OCI-LY7 (cell line): ENCODE results near the gene RPS6KA2. TPM values are rescaled to one million over a fixed set of nuclear protein-coding genes. Genes with fewer than 3 reads are reported as not detected.

Experiments
- BruUV-seq: library from RNA; stranded (reverse); fragments of 400-500 nt; replicated peaks from 2 replicates; lab custom pipeline; 2021; lab: Mats Ljungman, UMichigan
- CTCF ChIA-PET: fragments of 300-600 bp; sonication (Branson Sonifier 250); formaldehyde crosslinking; loops from one replicate; lab custom pipeline; 2022; ENCODE audit warnings: antibody characterized with exemption; ENCODE audit not compliant: unreplicated experiment; lab: Charles Lee
- POLR2A ChIA-PET: fragments of 300-600 bp; sonication (Branson Sonifier 250); formaldehyde crosslinking; loops from one replicate; lab custom pipeline; 2022; ENCODE audit warnings: antibody characterized with exemption; lab: Charles Lee
- DNase-seq: peaks from one replicate; pipeline ENCODE4 v3.0.0-alpha.2; 2015; ENCODE audit warnings: low spot score
- H2AFZ ChIP-seq: fragments of 200-600 bp; sonication (generic), shearing (Covaris generic); 2 replicates; pipeline ENCODE4 v1.6.1; 2014; ENCODE audit warnings: mild to moderate bottlenecking, antibody characterized with exemption, low read length, moderate library complexity
- H3K27ac ChIP-seq: fragments of 200-600 bp; sonication (generic); 2 replicates; pipeline ENCODE4 v1.5.1; 2014; ENCODE audit warnings: mixed run types, low read depth, mild to moderate bottlenecking, moderate library complexity, low read length, inconsistent platforms; ENCODE audit not compliant: poor library complexity, severe bottlenecking
- H3K36me3 ChIP-seq: fragments of 200-600 bp; sonication (generic); 2 replicates; pipeline ENCODE4 v1.6.1; 2014; ENCODE audit warnings: mild to moderate bottlenecking, antibody characterized with exemption, low read length, moderate library complexity, mixed read lengths; ENCODE audit not compliant: insufficient read depth
- H3K4me1 ChIP-seq: fragments of 200-600 bp; sonication (generic); 2 replicates; pipeline ENCODE4 v1.5.1; 2014; ENCODE audit warnings: mild to moderate bottlenecking, low read length; ENCODE audit not compliant: insufficient read depth, poor library complexity, severe bottlenecking
- H3K4me2 ChIP-seq: fragments of 200-600 bp; sonication (generic); 2 replicates; pipeline ENCODE4 v1.6.1; 2014; ENCODE audit warnings: mild to moderate bottlenecking, low read length
- H3K4me3 ChIP-seq: fragments of 200-600 bp; sonication (generic); 2 replicates; pipeline ENCODE4 v1.5.1; 2014; ENCODE audit warnings: mild to moderate bottlenecking, low read depth, low read length; ENCODE audit not compliant: poor library complexity, severe bottlenecking
- H3K79me2 ChIP-seq: fragments of 200-600 bp; sonication (generic); 2 replicates; pipeline ENCODE4 v1.6.1; 2016; ENCODE audit warnings: low read depth, mild to moderate bottlenecking, low read length, moderate library complexity, mixed read lengths; ENCODE audit not compliant: insufficient read depth
- H3K9me2 ChIP-seq: fragments of 200-600 bp; sonication (generic); 2 replicates; pipeline ENCODE4 v1.6.1; 2016; ENCODE audit warnings: mild to moderate bottlenecking, low read length, mixed read lengths; ENCODE audit not compliant: insufficient read depth
- H3K9me3 ChIP-seq: fragments of 200-600 bp; sonication (generic); 2 replicates; pipeline ENCODE4 v1.6.1; 2014; ENCODE audit warnings: mild to moderate bottlenecking, mixed run types, low read length, mixed read lengths
- H4K20me1 ChIP-seq: fragments of 200-600 bp; sonication (generic); 2 replicates; pipeline ENCODE4 v1.6.1; 2014; ENCODE audit warnings: mild to moderate bottlenecking, antibody characterized with exemption, low read length, moderate library complexity, mixed read lengths; ENCODE audit not compliant: insufficient read depth
- CTCF ChIP-seq: fragments of 200-600 bp; sonication (generic); conservative IDR thresholded peaks from 2 replicates; pipeline ENCODE4 v1.5.1; 2014; ENCODE audit warnings: mild to moderate bottlenecking, antibody characterized with exemption, low read length, moderate library complexity, mixed read lengths
- EZH2phosphoT487 ChIP-seq: fragments of 200-600 bp; sonication (generic); IDR thresholded peaks from 2 replicates; pipeline ENCODE4 v1.6.1; 2018; ENCODE audit warnings: low read depth, borderline replicate concordance, mild to moderate bottlenecking, mixed run types, antibody characterized with exemption, low read length, moderate library complexity, mixed read lengths
- intact Hi-C: fragments of 100-400 bp; cut with micrococcal nuclease; formaldehyde crosslinking; loops from one replicate; pipeline ENCODE4 v1.10.0; 2022; ENCODE audit not compliant: unreplicated experiment
- total RNA-seq, 2 experiments: library from RNA; depleted of rRNA in 1 of 2; stranded (reverse); fragments of >200 nt in 1 of 2; shearing (Covaris generic) in 1 of 2; gene quantifications; 2 replicates each; pipeline ENCODE4 v1.2.3, GENCODE V29; 2014 to 2022

RPS6KA2 gene
- total RNA-seq, 2 experiments from 2014 or later: 0.69 to 1.9 TPM

- no peaks in the 10 kb centered on the region for H3K9me2 ChIP-seq
- CTCF ChIA-PET: no interaction called here
- TF ChIP-seq CTCF: no peak
- TF ChIP-seq EZH2phosphoT487: no peak
- no peak overlapping the region for H3K4me3 ChIP-seq
- H3K27ac ChIP-seq: no peak overlapping the region
- no peak overlapping the region for H3K4me2 ChIP-seq
- POLR2A ChIA-PET: no interaction called here
- BruUV-seq: no TSS peak
- intact Hi-C loops: no loop called here
- no peaks in the 10 kb centered on the region for H3K79me2 ChIP-seq
- no peaks in the 10 kb centered on the region for H3K36me3 ChIP-seq
- no peaks in the 10 kb centered on the region for H4K20me1 ChIP-seq
- no peak for DNase-seq
- H3K4me1 ChIP-seq: no peaks in the 10 kb centered on the region
- H3K9me3 ChIP-seq: no peaks in the 10 kb centered on the region
- H2AFZ ChIP-seq: no peak overlapping the region
These were observed 131.3 kb downstream of the RPS6KA2 start for GRCh38 chr6:166495487-166496314.

GRCh38 chr6:166494757-166495486 lies 132.1 kb downstream of the RPS6KA2 start:
- no peaks in the 10 kb centered on the region for H3K9me3 ChIP-seq
- no peaks in the 10 kb centered on the region for H3K4me1 ChIP-seq
- H2AFZ ChIP-seq: no peak overlapping the region
- no peaks in the 10 kb centered on the region for H3K79me2 ChIP-seq
- intact Hi-C loops: no loop called here
- no peaks in the 10 kb centered on the region for H4K20me1 ChIP-seq
- no peak overlapping the region for H3K27ac ChIP-seq
- BruUV-seq: no TSS peak
- H3K4me3 ChIP-seq: no peak overlapping the region
- no peaks in the 10 kb centered on the region for H3K9me2 ChIP-seq
- ChIA-PET CTCF (no interaction called here), POLR2A (no interaction called here)
- TF ChIP-seq EZH2phosphoT487: no peak
- TF ChIP-seq CTCF: no peak
- H3K4me2 ChIP-seq: no peak overlapping the region
- no peak for DNase-seq
- H3K36me3 ChIP-seq: no peaks in the 10 kb centered on the region

- no peak for DNase-seq
- Histone ChIP-seq H4K20me1 (no peaks in the 10 kb centered on the region), H3K4me2 (no peak overlapping the region), H3K4me3 (no peak overlapping the region), H3K9me2 (no peaks in the 10 kb centered on the region), H3K27ac (no peak overlapping the region), H3K9me3 (no peaks in the 10 kb centered on the region), H2AFZ (no peak overlapping the region), H3K79me2 (no peaks in the 10 kb centered on the region), H3K4me1 (no peaks in the 10 kb centered on the region), H3K36me3 (no peaks in the 10 kb centered on the region)
- POLR2A ChIA-PET: no interaction called here
- no TSS peak for BruUV-seq
- CTCF ChIA-PET: no interaction called here
- no peak for TF ChIP-seq EZH2phosphoT487
- intact Hi-C loops: no loop called here
These were observed 133.0 kb downstream of the RPS6KA2 start for GRCh38 chr6:166494101-166494441.
